Tibial nerve (tissue), 4 donors: ENCODE measurements around the gene C3orf33. TPM values are rescaled to one million over a fixed set of nuclear protein-coding genes. Genes with fewer than 3 reads are reported as not detected.
"Not testable (repeated sequence)": the region's sequence is repeated elsewhere in the genome, so short reads cannot be mapped to it uniquely, and the experiment has no call there.

ENCODE experiments used
- DNase-seq, 2 donors: peaks; one replicate each; pipeline ENCODE4 v3.0.0-alpha.2; 2019; ENCODE audit warnings: low spot score in 2 of 2
- H3K27ac ChIP-seq, 4 donors: fragments of 200-600 bp; sonication (generic) in 3 of 4; one replicate each; pipeline ENCODE4 v1.5.1; 2017 to 2019; ENCODE audit warnings: mild to moderate bottlenecking in 1 of 4
- H3K27me3 ChIP-seq, 2 donors: fragments of 200-600 bp; sonication (generic) in 1 of 2; one replicate each; pipeline versions ENCODE4 v1.5.1 to v1.6.0; 2017 to 2019
- H3K36me3 ChIP-seq, 3 donors: fragments of 200-600 bp; sonication (generic); one replicate each; pipeline ENCODE4 v1.5.1; 2018 to 2019
- H3K4me1 ChIP-seq, 4 donors: fragments of 200-600 bp; sonication (generic) in 3 of 4; one replicate each; pipeline ENCODE4 v1.5.1; 2017 to 2019
- H3K4me3 ChIP-seq, 4 donors: fragments of 200-600 bp; sonication (generic) in 3 of 4; one replicate each; pipeline ENCODE4 v1.5.1; 2017 to 2019; ENCODE audit warnings: mild to moderate bottlenecking in 1 of 4, moderate library complexity in 1 of 4
- H3K9me3 ChIP-seq, 4 donors: fragments of 200-600 bp; sonication (generic) in 3 of 4; one replicate each; pipeline ENCODE4 v1.5.1; 2017 to 2019
- CTCF ChIP-seq, 5 experiments: fragments of 200-600 bp in 3 of 5; fragments of 450-650 bp in 2 of 5; sonication (generic) in 3 of 5; IDR thresholded peaks; one replicate each; pipeline ENCODE4 v1.5.1; 2016 to 2019; ENCODE audit warnings: antibody characterized with exemption in 5 of 5, mild to moderate bottlenecking in 3 of 5, moderate library complexity in 2 of 5
- EP300 ChIP-seq, 2 donors: sonication (generic); formaldehyde crosslinking; IDR thresholded peaks; one replicate each; pipeline ENCODE4 v1.6.1; 2017; ENCODE audit warnings: antibody characterized with exemption in 2 of 2, mild to moderate bottlenecking in 1 of 2
- POLR2A ChIP-seq, 2 donors: fragments of 450-650 bp; IDR thresholded peaks; one replicate each; pipeline ENCODE4 v1.6.1; 2017; ENCODE audit warnings: antibody characterized with exemption in 2 of 2, mild to moderate bottlenecking in 2 of 2, moderate library complexity in 2 of 2
- WGBS, 2 donors: methylation state at CpG; one replicate each; pipeline ENCODE4 v1.1.5; 2018; 5-methylcytosine and 5-hydroxymethylcytosine counted together
- total RNA-seq, 4 donors: library from RNA; depleted of rRNA; stranded (reverse); fragments of >200 nt; gene quantifications; one replicate each; pipeline ENCODE4 v1.1.0, GENCODE V29; 2016

Gene C3orf33
- total RNA-seq, 4 donors from 2014 or later, result 1.4 to 5.9 (median 3.4) TPM

- TF ChIP-seq POLR2A (IDR thresholded peaks at IDR 0.05) (no peak), EP300 (IDR thresholded peaks at IDR 0.05) (no peak), CTCF (IDR thresholded peaks at IDR 0.05) (no peak)
- no peaks in the 10 kb centered on the region for H3K9me3 ChIP-seq
- no peak overlapping the region for H3K27ac ChIP-seq
- H3K4me3 ChIP-seq, result no peak overlapping the region
- H3K36me3 ChIP-seq, result peaks cover 0 to 10% (median 0%) of the 10 kb centered on the region in 3 donors
- no peaks in the 10 kb centered on the region for H3K27me3 ChIP-seq
- H3K4me1 ChIP-seq, result no peaks in the 10 kb centered on the region
- no peak for DNase-seq
Measured at GRCh38 chr3:155815030-155815545, 9.0 kb upstream of the C3orf33 start.

GRCh38 chr3:155813224-155813623, 7.1 kb upstream of the C3orf33 start:
- not testable (repeated sequence) for H3K4me1 ChIP-seq, H3K36me3 ChIP-seq, H3K9me3 ChIP-seq, H3K27ac ChIP-seq, H3K4me3 ChIP-seq, H3K27me3 ChIP-seq, DNase-seq

GRCh38 chr3:155809181-155809580, 3.1 kb upstream of the C3orf33 start:
- Histone ChIP-seq H3K27me3 (no peaks in the 10 kb centered on the region), H3K27ac (no peak overlapping the region), H3K9me3 (no peaks in the 10 kb centered on the region), H3K4me1 (peaks cover 0 to 16% (median 0%) of the 10 kb centered on the region in 4 donors), H3K36me3 (peaks cover 0 to under 1% (median 0%) of the 10 kb centered on the region in 3 donors), H3K4me3 (no peak overlapping the region)
- no peak for DNase-seq
- TF ChIP-seq CTCF (IDR thresholded peaks at IDR 0.05) (no peak), POLR2A (IDR thresholded peaks at IDR 0.05) (no peak), EP300 (IDR thresholded peaks at IDR 0.05) (no peak)

- Histone ChIP-seq H3K4me3 (no peak overlapping the region), H3K27me3 (no peaks in the 10 kb centered on the region), H3K9me3 (no peaks in the 10 kb centered on the region), H3K27ac (no peak overlapping the region), H3K4me1 (peaks cover 0 to 16% (median 0%) of the 10 kb centered on the region in 4 donors), H3K36me3 (peaks cover 0 to 9% (median 0%) of the 10 kb centered on the region in 3 donors)
- 86% methylated on average over 2 of the region's 2 CpGs for WGBS, 2 donors
- no peak for DNase-seq
- no peak for TF ChIP-seq EP300 (IDR thresholded peaks at IDR 0.05)
Measured at GRCh38 chr3:155807823-155808222, 1.7 kb upstream of the C3orf33 start.

GRCh38 chr3:155805204-155805801, 775 bp downstream of the C3orf33 start:
- H3K4me3 ChIP-seq, result peak overlapping the region; percentile 80 to 99 (median 90)
- H3K27ac ChIP-seq, result peak overlapping the region; percentile 89 to 96 (median 95)
- peak in 1 of 2 donors; percentile 21 for DNase-seq
- no peaks in the 10 kb centered on the region for H3K27me3 ChIP-seq
- WGBS, 2 donors, result 44 to 47% methylated on average over 15 of the region's 15 CpGs
- no peak for TF ChIP-seq CTCF (IDR thresholded peaks at IDR 0.05)
- TF ChIP-seq EP300 (IDR thresholded peaks at IDR 0.05), result no peak
- no peak for TF ChIP-seq POLR2A (IDR thresholded peaks at IDR 0.05)
- peaks cover 0 to 16% (median 0%) of the 10 kb centered on the region in 4 donors for H3K4me1 ChIP-seq
- no peaks in the 10 kb centered on the region for H3K9me3 ChIP-seq
- H3K36me3 ChIP-seq, result peaks cover 0 to 23% (median 0%) of the 10 kb centered on the region in 3 donors

GRCh38 chr3:155804323-155804722, 1.8 kb downstream of the C3orf33 start:
- DNase-seq, result no peak
- Histone ChIP-seq H3K27me3 (no peaks in the 10 kb centered on the region), H3K4me1 (peaks cover 0 to 16% (median 0%) of the 10 kb centered on the region in 4 donors)

More at GRCh38 chr3:155804323-155804722, 1.8 kb downstream of the C3orf33 start:
- H3K9me3 ChIP-seq, result no peaks in the 10 kb centered on the region
- peaks cover 0 to 33% (median 0%) of the 10 kb centered on the region in 3 donors for H3K36me3 ChIP-seq
- no peak overlapping the region for H3K4me3 ChIP-seq
- no peak for TF ChIP-seq CTCF (IDR thresholded peaks at IDR 0.05)
- TF ChIP-seq POLR2A (IDR thresholded peaks at IDR 0.05), result no peak
- TF ChIP-seq EP300 (IDR thresholded peaks at IDR 0.05), result no peak
- no peak overlapping the region for H3K27ac ChIP-seq
